ENCODE data around the gene EPYC.

GRCh38 chr12:90938451-90938850 lies 66.3 kb downstream of the EPYC start:
- TF ChIP-seq, protein P1, sequence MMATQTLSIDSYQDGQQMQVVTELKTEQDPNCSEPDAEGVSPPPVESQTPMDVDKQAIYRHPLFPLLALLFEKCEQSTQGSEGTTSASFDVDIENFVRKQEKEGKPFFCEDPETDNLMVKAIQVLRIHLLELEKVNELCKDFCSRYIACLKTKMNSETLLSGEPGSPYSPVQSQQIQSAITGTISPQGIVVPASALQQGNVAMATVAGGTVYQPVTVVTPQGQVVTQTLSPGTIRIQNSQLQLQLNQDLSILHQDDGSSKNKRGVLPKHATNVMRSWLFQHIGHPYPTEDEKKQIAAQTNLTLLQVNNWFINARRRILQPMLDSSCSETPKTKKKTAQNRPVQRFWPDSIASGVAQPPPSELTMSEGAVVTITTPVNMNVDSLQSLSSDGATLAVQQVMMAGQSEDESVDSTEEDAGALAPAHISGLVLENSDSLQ (IDR thresholded peaks at IDR 0.05), result no peak
- TF ChIP-seq ELF4 (IDR thresholded peaks at IDR 0.05) (no peak), FOXM1 (IDR thresholded peaks at IDR 0.05; ENCODE audit: borderline replicate concordance) (no peak), HDGF (IDR thresholded peaks at IDR 0.05; ENCODE audit: borderline replicate concordance) (no peak), SP1 (IDR thresholded peaks at IDR 0.05) (no peak), SUZ12 (IDR thresholded peaks at IDR 0.05) (no peak)

All from HEK293T (cell line).